HepG2 (cell line): ENCODE data around the gene RASL12. TPM values are rescaled to one million over a fixed set of nuclear protein-coding genes. Genes with fewer than 3 reads are reported as not detected.

Source experiments
- ATAD3A ChIP-seq: sonication (generic); formaldehyde crosslinking; IDR thresholded peaks from 2 replicates; pipeline ENCODE4 v1.4.0; 2020; ENCODE audit warnings: missing genetic modification reagents
- ATF2 ChIP-seq: sonication (generic); formaldehyde crosslinking; IDR thresholded peaks from 2 replicates; pipeline ENCODE4 v1.4.0; 2020; ENCODE audit warnings: missing genetic modification reagents
- ELK4 ChIP-seq: sonication (generic); formaldehyde crosslinking; IDR thresholded peaks from 2 replicates; pipeline ENCODE4 v1.9.0; 2021; ENCODE audit warnings: missing genetic modification reagents, borderline replicate concordance
- FOXK1 ChIP-seq: sonication (generic); formaldehyde crosslinking; IDR thresholded peaks from 2 replicates; pipeline ENCODE4 v1.4.0; 2020; ENCODE audit warnings: low read depth, missing genetic modification reagents, borderline replicate concordance
- GMEB1 ChIP-seq: sonication (generic); formaldehyde crosslinking; IDR thresholded peaks from 2 replicates; pipeline ENCODE4 v1.5.1; 2020; ENCODE audit warnings: missing genetic modification reagents, mild to moderate bottlenecking, borderline replicate concordance
- HOXA3 ChIP-seq: sonication (generic); formaldehyde crosslinking; IDR thresholded peaks from 2 replicates; pipeline ENCODE4 v1.5.0; 2020; ENCODE audit warnings: missing genetic modification reagents
- KAT8 ChIP-seq: IDR thresholded peaks from 2 replicates; pipeline ENCODE4 v1.6.1; 2016; ENCODE audit warnings: missing genetic modification reagents, missing compliant biosample characterization
- KLF16 ChIP-seq, 2 experiments: sonication (generic) in 1 of 2; formaldehyde crosslinking in 1 of 2; IDR thresholded peaks; 2 replicates each; pipeline versions ENCODE4 v1.6.1 to v1.8.0; 2016 to 2023; ENCODE audit warnings: missing genetic modification reagents in 2 of 2, missing compliant biosample characterization in 1 of 2
- MYPOP ChIP-seq: sonication (generic); formaldehyde crosslinking; IDR thresholded peaks from 2 replicates; pipeline ENCODE4 v1.8.1; 2023; ENCODE audit warnings: mild to moderate bottlenecking, moderate library complexity, missing genetic modification reagents
- NRL ChIP-seq: sonication (generic); formaldehyde crosslinking; IDR thresholded peaks from 2 replicates; pipeline ENCODE4 v1.5.0; 2020; ENCODE audit warnings: missing genetic modification reagents, mild to moderate bottlenecking, moderate library complexity, borderline replicate concordance
- PRPF4 ChIP-seq: fragments of 200-400 bp; formaldehyde crosslinking; IDR thresholded peaks from 2 replicates; pipeline ENCODE4 v1.6.1; 2016; ENCODE audit warnings: low read length, low read depth; ENCODE audit not compliant: poor library complexity, severe bottlenecking
- REXO4 ChIP-seq: sonication (generic); formaldehyde crosslinking; IDR thresholded peaks from 2 replicates; pipeline ENCODE4 v1.8.0; 2022; ENCODE audit warnings: missing genetic modification reagents, mild to moderate bottlenecking, borderline replicate concordance
- SALL1 ChIP-seq: sonication (generic); formaldehyde crosslinking; IDR thresholded peaks from 2 replicates; pipeline ENCODE4 v1.8.0; 2022; ENCODE audit warnings: mild to moderate bottlenecking, missing genetic modification reagents
- STAG1 ChIP-seq: sonication (generic); formaldehyde crosslinking; IDR thresholded peaks from 2 replicates; pipeline ENCODE4 v1.4.0; 2020; ENCODE audit warnings: missing genetic modification reagents
- YY1 ChIP-seq: IDR thresholded peaks from 2 replicates; pipeline ENCODE4 v1.6.1; 2011; ENCODE audit warnings: low read length, low read depth, moderate library complexity, mild to moderate bottlenecking; ENCODE audit not compliant: insufficient read depth, insufficient replicate concordance
- ZKSCAN8 ChIP-seq: IDR thresholded peaks from 2 replicates; pipeline ENCODE4 v1.6.1; 2016; ENCODE audit warnings: borderline replicate concordance, missing genetic modification reagents, missing compliant biosample characterization
- ZNF280B ChIP-seq: sonication (generic); formaldehyde crosslinking; IDR thresholded peaks from 2 replicates; pipeline ENCODE4 v1.5.0; 2020; ENCODE audit warnings: missing genetic modification reagents, mild to moderate bottlenecking, borderline replicate concordance
- ZNF33A ChIP-seq: sonication (generic); formaldehyde crosslinking; IDR thresholded peaks from 2 replicates; pipeline ENCODE4 v1.5.1; 2020; ENCODE audit warnings: missing genetic modification reagents, mild to moderate bottlenecking, moderate library complexity, borderline replicate concordance
- ZNF557 ChIP-seq: sonication (generic); formaldehyde crosslinking; IDR thresholded peaks from 2 replicates; pipeline ENCODE4 v1.4.0; 2020; ENCODE audit warnings: missing genetic modification reagents
- ZNF644 ChIP-seq: IDR thresholded peaks from 2 replicates; pipeline ENCODE4 v1.6.1; 2016; ENCODE audit warnings: low read depth
- ZNF83 ChIP-seq: sonication (generic); formaldehyde crosslinking; IDR thresholded peaks from 2 replicates; pipeline ENCODE4 v1.4.0; 2020; ENCODE audit warnings: missing genetic modification reagents, mild to moderate bottlenecking, borderline replicate concordance
- polyA plus RNA-seq, 8 experiments: library from polyadenylated mRNA; depleted of rRNA in 3 of 8; stranded (reverse) in 7 of 8; unstranded in 1 of 8; fragments of >200 nt; fragmentation: Illumina TruSeq in 4 of 8; extraction: Trizol in 4 of 8; gene quantifications; 2 replicates each; pipeline versions ENCODE4 v1.2.1 to v1.2.3, GENCODE V29; 2011 to 2016; ENCODE audit warnings: low read depth in 4 of 8, missing spikeins in 1 of 8, mixed read lengths in 1 of 8; ENCODE audit not compliant: insufficient read depth in 1 of 8
- total RNA-seq, 5 experiments: library from RNA; depleted of rRNA; stranded (reverse); fragments of >200 nt; fragmentation: Illumina TruSeq; extraction: Trizol; gene quantifications; 2 replicates each; pipeline ENCODE4 v1.2.3, GENCODE V29; 2016; ENCODE audit warnings: low read depth in 1 of 5

RASL12 gene
- total and polyA plus RNA-seq, 2 of the 13 experiments (the other 11 are each of a cell fraction or from before 2014, with no cell fraction given): 0.16 to 0.55 TPM

- TF ChIP-seq HOXA3 (CRISPR knock-in tag) (peak; percentile 74; the same call in 1 of the 2 replicates), ZKSCAN8 (CRISPR knock-in tag) (peak; percentile 58; the same call in 1 of the 2 replicates), ZNF280B (CRISPR knock-in tag) (0 out of 2 replicates have a peak, but pooled peaks have one; percentile 54), KLF16 (CRISPR knock-in tag; IDR thresholded peaks at IDR 0.05) (peak in 1 of 2 experiments; percentile 44; a peak in 2 of 4 replicates), ATAD3A (CRISPR knock-in tag) (no peak), MYPOP (CRISPR knock-in tag) (peak; percentile 77), ZNF83 (CRISPR knock-in tag) (peak; percentile 37; the same call in 1 of the 2 replicates), FOXK1 (CRISPR knock-in tag) (peak; percentile 60; the same call in 1 of the 2 replicates), ZNF557 (CRISPR knock-in tag) (no peak), KAT8 (peak; percentile 46), NRL (no peak; the same call in 1 of the 2 replicates), YY1 (peak; percentile 41), ZNF33A (CRISPR knock-in tag) (no peak), STAG1 (peak; percentile 97), SALL1 (peak; percentile 84), ATF2 (peak; percentile 43), PRPF4 (no peak), REXO4 (CRISPR knock-in tag) (no peak), ZNF644 (CRISPR knock-in tag) (no peak), ELK4 (no peak), GMEB1 (CRISPR knock-in tag) (peak; percentile 39; the same call in 1 of the 2 replicates)
These were observed 34.8 kb downstream of the RASL12 start (continued) for GRCh38 chr15:65032801-65033537.
